ENCODE results near the gene LIN54. TPM values are rescaled to one million over a fixed set of nuclear protein-coding genes. Genes with fewer than 3 reads are reported as not detected.
"Not testable (repeated sequence)": the region's sequence is repeated elsewhere in the genome, so short reads cannot be mapped to it uniquely, and the experiment has no call there.

LIN54 gene
- total RNA-seq, 1 experiment from 2014 or later = 12.7 TPM

DNA sequence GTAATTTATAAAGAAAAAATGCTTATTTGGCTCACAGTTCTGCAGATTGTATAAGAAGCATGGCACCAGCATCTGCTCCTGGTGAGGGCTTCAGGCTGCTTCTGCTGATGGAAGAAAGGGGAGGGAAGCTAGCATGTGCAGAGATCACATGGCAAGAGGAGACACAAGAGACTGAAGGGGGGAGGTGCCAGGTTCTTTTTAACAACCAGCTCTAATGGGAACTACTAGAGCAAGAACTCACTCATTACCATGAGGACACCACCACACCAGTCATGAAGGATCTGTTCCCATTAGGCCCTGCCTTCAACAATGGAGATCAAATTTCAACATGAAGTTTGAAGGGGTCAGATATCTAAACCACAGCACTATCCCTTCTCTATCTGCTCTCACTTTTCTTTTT lies 14.9 kb upstream of the LIN54 start:
- no peaks in the 10 kb centered on the region for H3K4me1 Mint-ChIP-seq
- H3K9me3 Mint-ChIP-seq = peaks cover 21% of the 10 kb centered on the region
- ChIA-PET POLR2A (interaction anchor here (0.9 kb wide), 1 partner anchor 9 kb away, joined by 3 read pairs; the partner anchor contains the start of gene COPS4), CTCF (no interaction called here)
- TF ChIP-seq ETV6 (CRISPR knock-in tag; IDR thresholded peaks at IDR 0.05) (no peak), PRRX2 (CRISPR knock-in tag; IDR thresholded peaks at IDR 0.05) (no peak), CBFB (CRISPR knock-in tag; IDR thresholded peaks at IDR 0.05; ENCODE audit: low read depth) (no peak), ZNF396 (CRISPR knock-in tag; IDR thresholded peaks at IDR 0.05; ENCODE audit: borderline replicate concordance) (no peak), SOX15 (CRISPR knock-in tag; IDR thresholded peaks at IDR 0.05) (no peak), TEAD1 (CRISPR knock-in tag; IDR thresholded peaks at IDR 0.05) (no peak)
- TF ChIP-seq, protein P1, sequence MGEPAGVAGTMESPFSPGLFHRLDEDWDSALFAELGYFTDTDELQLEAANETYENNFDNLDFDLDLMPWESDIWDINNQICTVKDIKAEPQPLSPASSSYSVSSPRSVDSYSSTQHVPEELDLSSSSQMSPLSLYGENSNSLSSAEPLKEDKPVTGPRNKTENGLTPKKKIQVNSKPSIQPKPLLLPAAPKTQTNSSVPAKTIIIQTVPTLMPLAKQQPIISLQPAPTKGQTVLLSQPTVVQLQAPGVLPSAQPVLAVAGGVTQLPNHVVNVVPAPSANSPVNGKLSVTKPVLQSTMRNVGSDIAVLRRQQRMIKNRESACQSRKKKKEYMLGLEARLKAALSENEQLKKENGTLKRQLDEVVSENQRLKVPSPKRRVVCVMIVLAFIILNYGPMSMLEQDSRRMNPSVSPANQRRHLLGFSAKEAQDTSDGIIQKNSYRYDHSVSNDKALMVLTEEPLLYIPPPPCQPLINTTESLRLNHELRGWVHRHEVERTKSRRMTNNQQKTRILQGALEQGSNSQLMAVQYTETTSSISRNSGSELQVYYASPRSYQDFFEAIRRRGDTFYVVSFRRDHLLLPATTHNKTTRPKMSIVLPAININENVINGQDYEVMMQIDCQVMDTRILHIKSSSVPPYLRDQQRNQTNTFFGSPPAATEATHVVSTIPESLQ (CRISPR knock-in tag; IDR thresholded peaks at IDR 0.05) = no peak
- TF ChIP-seq, protein P2, sequence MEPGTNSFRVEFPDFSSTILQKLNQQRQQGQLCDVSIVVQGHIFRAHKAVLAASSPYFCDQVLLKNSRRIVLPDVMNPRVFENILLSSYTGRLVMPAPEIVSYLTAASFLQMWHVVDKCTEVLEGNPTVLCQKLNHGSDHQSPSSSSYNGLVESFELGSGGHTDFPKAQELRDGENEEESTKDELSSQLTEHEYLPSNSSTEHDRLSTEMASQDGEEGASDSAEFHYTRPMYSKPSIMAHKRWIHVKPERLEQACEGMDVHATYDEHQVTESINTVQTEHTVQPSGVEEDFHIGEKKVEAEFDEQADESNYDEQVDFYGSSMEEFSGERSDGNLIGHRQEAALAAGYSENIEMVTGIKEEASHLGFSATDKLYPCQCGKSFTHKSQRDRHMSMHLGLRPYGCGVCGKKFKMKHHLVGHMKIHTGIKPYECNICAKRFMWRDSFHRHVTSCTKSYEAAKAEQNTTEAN (CRISPR knock-in tag; IDR thresholded peaks at IDR 0.05) = no peak
- TF ChIP-seq, protein P3, sequence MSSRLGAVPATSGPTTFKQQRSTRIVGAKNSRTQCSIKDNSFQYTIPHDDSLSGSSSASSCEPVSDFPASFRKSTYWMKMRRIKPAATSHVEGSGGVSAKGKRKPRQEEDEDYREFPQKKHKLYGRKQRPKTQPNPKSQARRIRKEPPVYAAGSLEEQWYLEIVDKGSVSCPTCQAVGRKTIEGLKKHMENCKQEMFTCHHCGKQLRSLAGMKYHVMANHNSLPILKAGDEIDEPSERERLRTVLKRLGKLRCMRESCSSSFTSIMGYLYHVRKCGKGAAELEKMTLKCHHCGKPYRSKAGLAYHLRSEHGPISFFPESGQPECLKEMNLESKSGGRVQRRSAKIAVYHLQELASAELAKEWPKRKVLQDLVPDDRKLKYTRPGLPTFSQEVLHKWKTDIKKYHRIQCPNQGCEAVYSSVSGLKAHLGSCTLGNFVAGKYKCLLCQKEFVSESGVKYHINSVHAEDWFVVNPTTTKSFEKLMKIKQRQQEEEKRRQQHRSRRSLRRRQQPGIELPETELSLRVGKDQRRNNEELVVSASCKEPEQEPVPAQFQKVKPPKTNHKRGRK (CRISPR knock-in tag; IDR thresholded peaks at IDR 0.05; ENCODE audit: borderline replicate concordance) = no peak
- TF ChIP-seq, protein P4, sequence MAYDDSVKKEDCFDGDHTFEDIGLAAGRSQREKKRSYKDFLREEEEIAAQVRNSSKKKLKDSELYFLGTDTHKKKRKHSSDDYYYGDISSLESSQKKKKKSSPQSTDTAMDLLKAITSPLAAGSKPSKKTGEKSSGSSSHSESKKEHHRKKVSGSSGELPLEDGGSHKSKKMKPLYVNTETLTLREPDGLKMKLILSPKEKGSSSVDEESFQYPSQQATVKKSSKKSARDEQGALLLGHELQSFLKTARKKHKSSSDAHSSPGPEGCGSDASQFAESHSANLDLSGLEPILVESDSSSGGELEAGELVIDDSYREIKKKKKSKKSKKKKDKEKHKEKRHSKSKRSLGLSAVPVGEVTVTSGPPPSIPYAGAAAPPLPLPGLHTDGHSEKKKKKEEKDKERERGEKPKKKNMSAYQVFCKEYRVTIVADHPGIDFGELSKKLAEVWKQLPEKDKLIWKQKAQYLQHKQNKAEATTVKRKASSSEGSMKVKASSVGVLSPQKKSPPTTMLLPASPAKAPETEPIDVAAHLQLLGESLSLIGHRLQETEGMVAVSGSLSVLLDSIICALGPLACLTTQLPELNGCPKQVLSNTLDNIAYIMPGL (CRISPR knock-in tag; IDR thresholded peaks at IDR 0.05) = no peak
- H3K4me3 Mint-ChIP-seq = no peak overlapping the region
- no peak overlapping the region for H3K27ac Mint-ChIP-seq
- no peak for DNase-seq (ENCODE audit: low spot score)
- peak; percentile 73 for ATAC-seq
- H3K36me3 Mint-ChIP-seq = peaks cover 9% of the 10 kb centered on the region
- peaks cover 63% of the 10 kb centered on the region for H3K27me3 Mint-ChIP-seq (ENCODE audit: low read depth)

DNA sequence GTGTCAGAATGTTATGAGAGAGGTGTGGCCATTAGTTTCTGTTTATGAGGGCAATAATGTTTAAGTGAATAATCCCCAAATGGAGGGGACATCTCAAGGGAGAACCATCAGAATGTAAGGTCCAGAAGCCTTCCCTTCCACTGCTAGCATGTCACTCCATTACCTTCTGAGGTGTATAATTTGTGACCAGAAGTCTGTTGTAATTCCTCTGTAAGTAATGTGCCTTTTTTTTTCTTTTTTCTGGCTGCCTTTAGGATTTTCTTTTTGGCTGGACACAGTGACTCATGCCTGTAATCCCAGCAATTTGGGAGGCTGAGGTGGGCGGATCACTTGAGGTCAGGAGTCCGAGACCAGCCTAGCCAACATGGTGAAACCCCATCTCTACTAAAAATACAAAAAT lies 13.6 kb upstream of the LIN54 start:
- ChIA-PET CTCF (no interaction called here), POLR2A (no interaction called here)
- ATAC-seq = no peak
- no peaks in the 10 kb centered on the region for H3K4me1 Mint-ChIP-seq
- peaks cover 21% of the 10 kb centered on the region for H3K9me3 Mint-ChIP-seq
- TF ChIP-seq, protein P3 (CRISPR knock-in tag; IDR thresholded peaks at IDR 0.05; ENCODE audit: borderline replicate concordance) = no peak
- TF ChIP-seq ZNF317 (CRISPR knock-in tag; IDR thresholded peaks at IDR 0.05; ENCODE audit: borderline replicate concordance, low read depth) (peak; percentile 74), RELA (CRISPR knock-in tag; IDR thresholded peaks at IDR 0.05; ENCODE audit: borderline replicate concordance) (no peak), PRRX2 (CRISPR knock-in tag; IDR thresholded peaks at IDR 0.05) (no peak)
- TF ChIP-seq, protein P5, sequence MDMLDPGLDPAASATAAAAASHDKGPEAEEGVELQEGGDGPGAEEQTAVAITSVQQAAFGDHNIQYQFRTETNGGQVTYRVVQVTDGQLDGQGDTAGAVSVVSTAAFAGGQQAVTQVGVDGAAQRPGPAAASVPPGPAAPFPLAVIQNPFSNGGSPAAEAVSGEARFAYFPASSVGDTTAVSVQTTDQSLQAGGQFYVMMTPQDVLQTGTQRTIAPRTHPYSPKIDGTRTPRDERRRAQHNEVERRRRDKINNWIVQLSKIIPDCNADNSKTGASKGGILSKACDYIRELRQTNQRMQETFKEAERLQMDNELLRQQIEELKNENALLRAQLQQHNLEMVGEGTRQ (CRISPR knock-in tag; IDR thresholded peaks at IDR 0.05) = no peak
- TF ChIP-seq, protein P6, sequence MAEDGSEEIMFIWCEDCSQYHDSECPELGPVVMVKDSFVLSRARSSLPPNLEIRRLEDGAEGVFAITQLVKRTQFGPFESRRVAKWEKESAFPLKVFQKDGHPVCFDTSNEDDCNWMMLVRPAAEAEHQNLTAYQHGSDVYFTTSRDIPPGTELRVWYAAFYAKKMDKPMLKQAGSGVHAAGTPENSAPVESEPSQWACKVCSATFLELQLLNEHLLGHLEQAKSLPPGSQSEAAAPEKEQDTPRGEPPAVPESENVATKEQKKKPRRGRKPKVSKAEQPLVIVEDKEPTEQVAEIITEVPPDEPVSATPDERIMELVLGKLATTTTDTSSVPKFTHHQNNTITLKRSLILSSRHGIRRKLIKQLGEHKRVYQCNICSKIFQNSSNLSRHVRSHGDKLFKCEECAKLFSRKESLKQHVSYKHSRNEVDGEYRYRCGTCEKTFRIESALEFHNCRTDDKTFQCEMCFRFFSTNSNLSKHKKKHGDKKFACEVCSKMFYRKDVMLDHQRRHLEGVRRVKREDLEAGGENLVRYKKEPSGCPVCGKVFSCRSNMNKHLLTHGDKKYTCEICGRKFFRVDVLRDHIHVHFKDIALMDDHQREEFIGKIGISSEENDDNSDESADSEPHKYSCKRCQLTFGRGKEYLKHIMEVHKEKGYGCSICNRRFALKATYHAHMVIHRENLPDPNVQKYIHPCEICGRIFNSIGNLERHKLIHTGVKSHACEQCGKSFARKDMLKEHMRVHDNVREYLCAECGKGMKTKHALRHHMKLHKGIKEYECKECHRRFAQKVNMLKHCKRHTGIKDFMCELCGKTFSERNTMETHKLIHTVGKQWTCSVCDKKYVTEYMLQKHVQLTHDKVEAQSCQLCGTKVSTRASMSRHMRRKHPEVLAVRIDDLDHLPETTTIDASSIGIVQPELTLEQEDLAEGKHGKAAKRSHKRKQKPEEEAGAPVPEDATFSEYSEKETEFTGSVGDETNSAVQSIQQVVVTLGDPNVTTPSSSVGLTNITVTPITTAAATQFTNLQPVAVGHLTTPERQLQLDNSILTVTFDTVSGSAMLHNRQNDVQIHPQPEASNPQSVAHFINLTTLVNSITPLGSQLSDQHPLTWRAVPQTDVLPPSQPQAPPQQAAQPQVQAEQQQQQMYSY (CRISPR knock-in tag; IDR thresholded peaks at IDR 0.05) = no peak
- DNase-seq (ENCODE audit: low spot score) = no peak
- no peak overlapping the region for H3K4me3 Mint-ChIP-seq
- H3K36me3 Mint-ChIP-seq = peaks cover 9% of the 10 kb centered on the region
- H3K27ac Mint-ChIP-seq = no peak overlapping the region
- peaks cover 52% of the 10 kb centered on the region for H3K27me3 Mint-ChIP-seq (ENCODE audit: low read depth)

DNA sequence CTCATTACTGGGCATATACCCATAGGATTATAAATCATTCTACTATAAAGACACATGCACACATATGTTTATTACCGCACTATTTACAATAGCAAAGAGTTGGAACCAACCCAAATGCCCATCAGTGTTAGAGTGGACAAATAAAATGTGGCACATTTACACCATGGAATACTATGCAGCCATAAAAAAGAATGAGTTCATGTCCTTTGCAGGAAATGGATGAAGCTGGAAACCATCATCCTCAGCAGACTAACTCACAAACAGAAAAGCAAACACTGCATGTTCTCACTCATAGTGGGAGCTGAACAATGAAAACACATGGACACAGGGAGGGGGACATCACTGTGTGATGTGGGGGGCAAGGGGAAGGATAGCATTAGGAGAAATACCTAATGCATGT lies 13.0 kb upstream of the LIN54 start:
- CTCF ChIA-PET; H3K4me1 Mint-ChIP-seq; POLR2A ChIA-PET; H3K36me3 Mint-ChIP-seq; H3K4me3 Mint-ChIP-seq; ATAC-seq; H3K27ac Mint-ChIP-seq; DNase-seq (ENCODE audit: low spot score): not testable (repeated sequence)
- Mint-ChIP-seq H3K9me3 (peaks cover 21% of the 10 kb centered on the region), H3K27me3 (ENCODE audit: low read depth) (peaks cover 46% of the 10 kb centered on the region)
